Activated CD4-positive, alpha-beta T cell treated with anti-CD3 and anti-CD28 coated beads, Interleukin-2, amount 50 U/mL, for 4 hours (primary cell): ENCODE data around the gene LRRTM3.

Experiments
- DNase-seq, 2 experiments: peaks; one replicate each; pipeline ENCODE4 v3.0.0-alpha.2; 2020

LRRTM3 gene

GRCh38 chr10:67043041-67043440, 117.2 kb downstream of the LRRTM3 start:
- no peak for DNase-seq

DNA sequence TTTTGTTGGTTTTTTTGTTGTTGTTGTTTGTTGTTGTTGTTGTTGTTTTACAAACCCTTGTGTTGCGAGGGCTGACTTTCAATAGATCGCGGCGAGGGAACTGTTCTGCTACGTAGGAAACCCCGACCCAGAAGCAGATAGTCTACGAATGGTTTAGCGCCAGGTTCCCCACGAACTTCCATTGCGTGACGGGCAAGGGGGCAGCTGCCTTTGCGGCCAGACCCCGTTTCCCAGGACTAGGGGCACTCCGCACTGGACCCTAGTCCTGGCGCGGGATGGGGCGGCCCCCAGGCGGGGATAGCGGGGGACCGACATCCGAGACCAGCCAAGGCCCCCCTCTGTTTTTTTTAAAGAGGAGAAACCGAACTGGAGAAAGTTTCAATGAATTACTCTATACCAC, 119.6 kb downstream of the LRRTM3 start:
- no peak for DNase-seq

GRCh38 chr10:67046507-67046906, 120.7 kb downstream of the LRRTM3 start:
- no peak for DNase-seq

DNA sequence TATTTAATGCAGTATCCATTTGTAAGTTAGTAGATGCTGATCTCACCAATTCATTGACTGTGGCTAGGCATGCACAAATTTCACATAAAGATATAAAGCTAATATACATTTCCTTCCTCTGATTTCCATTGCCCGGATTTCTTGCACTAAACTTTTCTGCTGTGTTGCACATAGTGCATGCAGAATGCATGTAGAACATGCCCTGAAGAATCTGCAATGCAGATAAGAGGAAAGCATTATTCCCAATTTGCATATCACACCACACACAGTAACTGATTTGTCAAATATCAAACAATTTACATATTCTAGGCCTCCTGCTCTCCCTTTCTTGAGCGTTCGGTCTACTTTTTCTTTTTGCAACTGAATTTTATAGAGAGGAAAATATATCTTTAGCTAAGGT, 124.2 kb downstream of the LRRTM3 start:
- DNase-seq = no peak

DNA sequence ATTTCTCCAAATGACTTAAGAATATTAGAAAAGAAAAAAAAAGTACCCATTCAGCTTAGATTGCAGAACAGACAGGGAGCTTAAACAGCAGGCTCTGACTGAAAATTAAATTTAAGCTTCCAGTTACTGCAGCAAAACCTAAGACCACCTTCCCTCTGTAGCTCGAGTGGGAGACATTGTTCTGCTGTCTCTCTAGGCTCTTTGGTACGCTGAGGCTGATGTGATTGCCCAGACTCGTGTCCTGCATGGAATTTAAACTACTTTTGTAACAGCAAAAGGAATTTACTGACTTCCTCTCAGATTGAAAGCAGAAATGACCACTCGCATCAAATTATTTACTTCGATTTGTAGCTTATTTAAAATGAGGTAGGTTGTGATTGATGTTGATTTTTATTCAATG, 124.6 kb downstream of the LRRTM3 start:
- no peak for DNase-seq

- DNase-seq = no peak
Measured at GRCh38 chr10:67072654-67073053, 146.8 kb downstream of the LRRTM3 start.

DNA sequence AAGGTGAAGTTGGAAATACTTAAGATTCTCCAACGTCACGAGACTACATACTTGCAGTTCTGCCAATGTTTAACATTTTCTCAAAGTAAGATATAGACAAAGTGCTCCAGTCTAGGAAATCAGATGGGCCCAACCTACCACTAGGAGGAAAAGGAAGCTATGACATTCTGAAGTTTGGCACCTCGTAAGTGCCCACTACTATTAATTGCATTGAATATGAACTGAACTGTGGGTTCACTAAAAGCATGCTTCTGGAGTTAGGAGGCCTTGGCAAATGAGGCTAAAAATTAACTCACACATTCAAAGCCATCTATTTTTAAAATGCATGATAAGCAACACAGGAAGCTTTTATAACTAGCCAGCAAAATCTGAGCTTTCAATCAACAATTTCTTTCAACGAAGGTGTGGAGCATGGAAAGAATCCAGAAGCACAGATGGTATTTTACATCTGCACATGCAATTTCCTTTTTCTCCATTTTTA, 149.7 kb downstream of the LRRTM3 start:
- DNase-seq = no peak

GRCh38 chr10:67076144-67076543, 150.3 kb downstream of the LRRTM3 start:
- no peak for DNase-seq

GRCh38 chr10:67077376-67077775, 151.5 kb downstream of the LRRTM3 start:
- DNase-seq = no peak

DNA sequence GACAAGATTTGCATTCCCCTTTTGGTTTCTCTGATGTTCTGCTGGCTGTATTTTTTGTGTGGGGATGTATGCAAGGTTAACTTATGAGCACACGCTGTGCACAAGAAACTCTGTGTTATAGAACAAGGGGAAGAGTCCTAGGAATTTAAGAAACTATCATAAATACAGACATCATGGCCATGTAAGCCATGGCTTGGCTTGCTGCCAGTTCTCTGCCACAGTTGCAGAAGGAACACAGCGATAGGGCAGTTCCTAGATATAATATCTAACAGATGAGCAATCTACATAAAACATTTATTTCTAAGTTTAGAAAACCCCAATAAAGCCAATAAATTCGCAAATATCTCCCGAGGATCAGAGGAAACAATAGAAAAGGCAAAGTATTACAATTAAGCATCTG, 153.3 kb downstream of the LRRTM3 start:
- DNase-seq = no peak

DNA sequence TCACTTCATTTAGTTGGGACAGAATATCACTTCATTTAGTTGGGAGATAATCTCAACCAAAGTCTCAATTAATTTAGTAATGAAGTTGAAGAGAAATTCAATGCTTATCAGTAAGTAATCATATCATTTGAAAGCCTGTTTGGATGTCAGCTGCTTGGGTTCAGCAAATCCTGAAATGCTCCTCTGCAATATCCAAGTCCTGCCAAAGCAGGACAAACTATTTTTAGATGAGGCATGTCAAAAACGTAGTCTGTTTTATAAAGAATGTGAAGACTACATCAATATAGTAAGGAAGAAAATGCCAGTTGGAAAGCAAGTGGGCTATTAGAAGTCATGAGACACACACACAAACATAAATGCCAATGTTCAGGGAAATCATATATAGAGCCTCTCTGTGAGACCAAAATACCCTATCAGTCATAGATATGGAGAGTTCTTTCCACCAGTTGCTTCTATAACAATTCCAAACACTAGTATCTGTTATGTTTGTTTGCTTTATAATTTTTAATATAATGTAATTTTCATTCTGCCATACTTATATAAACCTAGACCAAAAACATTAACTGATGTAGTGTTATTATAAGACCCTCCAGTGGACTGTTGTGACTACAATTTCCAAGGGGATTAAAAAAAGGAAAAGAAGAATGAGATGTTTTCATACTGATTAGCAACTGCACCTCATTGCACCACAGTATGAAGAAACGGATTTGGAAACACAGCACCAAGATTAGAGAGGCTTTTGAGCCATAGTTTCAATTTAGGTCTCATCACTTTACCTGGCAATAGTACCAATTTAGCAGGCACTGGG, 160.7 kb downstream of the LRRTM3 start:
- DNase-seq = no peak

DNA sequence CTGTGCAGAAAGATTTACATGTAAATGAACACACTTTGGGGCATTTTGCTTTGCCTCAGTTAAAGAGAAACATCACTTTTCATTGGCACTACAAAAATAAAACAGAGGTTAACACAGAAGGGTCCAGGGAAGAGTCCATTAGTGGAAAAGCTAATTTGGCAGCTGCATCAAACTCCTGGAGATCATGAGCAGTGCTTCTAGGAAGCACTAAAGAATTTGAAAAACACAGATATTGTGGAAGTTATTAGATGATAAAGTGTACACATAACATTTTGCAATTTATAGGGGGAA, 161.2 kb downstream of the LRRTM3 start:
- DNase-seq = no peak

GRCh38 chr10:67088036-67088435, 162.2 kb downstream of the LRRTM3 start:
- DNase-seq = no peak

DNA sequence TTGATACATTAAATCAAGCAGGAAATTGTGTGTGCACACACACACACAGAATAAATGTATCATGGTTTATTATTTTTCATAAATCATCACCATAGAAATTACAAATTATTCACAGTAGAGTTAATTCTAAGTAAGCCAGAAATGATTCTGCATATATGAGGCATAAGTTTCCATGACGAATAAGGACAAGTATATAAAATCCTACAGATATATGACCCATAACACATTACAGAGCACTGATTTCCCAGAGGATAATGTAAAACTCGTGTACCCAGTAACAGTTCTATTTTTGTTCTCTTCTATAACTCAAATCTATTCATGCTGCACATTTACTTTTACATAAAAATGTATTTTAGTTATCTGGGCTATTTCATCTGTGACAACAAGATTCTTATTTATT, 169.7 kb downstream of the LRRTM3 start:
- no peak for DNase-seq

- DNase-seq = no peak
Measured at GRCh38 chr10:67098461-67098860, 172.6 kb downstream of the LRRTM3 start.

DNA sequence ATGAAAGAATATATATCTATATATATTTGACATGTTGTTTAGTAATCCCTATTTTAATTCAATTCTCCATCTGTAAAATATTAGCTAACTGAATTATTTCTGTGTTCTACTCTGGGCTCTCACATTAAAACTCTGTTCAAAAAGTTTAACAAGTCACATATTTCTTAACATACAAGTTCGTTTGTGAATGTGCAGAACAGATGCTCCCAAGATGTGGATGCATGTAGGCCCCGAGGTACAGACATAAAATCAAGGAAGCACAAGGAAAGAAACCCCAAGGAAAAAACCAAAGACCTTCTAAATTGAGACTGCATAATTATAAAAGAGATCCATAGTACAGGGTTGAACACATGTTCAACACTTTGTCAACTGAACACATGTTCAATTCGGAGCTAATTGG, 175.1 kb downstream of the LRRTM3 start:
- no peak for DNase-seq

GRCh38 chr10:67107670-67108069, 181.8 kb downstream of the LRRTM3 start:
- no peak for DNase-seq

DNA sequence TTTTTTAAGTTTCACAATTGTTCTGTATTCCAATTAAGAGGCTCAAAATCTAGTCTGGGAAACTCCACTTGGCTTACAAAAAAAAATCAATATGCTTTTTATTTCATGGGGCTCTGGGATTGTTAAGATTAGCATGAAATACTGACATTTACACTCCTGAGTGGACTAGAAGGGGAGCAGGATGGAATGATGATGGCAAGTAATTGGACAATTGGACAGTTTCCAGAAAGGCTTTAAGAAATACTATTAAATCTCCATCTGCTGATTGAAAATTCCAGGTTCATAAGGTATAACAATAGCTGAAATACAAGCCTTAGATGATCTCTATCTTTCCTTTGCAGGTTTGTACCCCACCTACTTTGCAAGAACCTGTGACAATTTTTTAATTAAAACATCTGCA, 184.4 kb downstream of the LRRTM3 start:
- DNase-seq = no peak

DNA sequence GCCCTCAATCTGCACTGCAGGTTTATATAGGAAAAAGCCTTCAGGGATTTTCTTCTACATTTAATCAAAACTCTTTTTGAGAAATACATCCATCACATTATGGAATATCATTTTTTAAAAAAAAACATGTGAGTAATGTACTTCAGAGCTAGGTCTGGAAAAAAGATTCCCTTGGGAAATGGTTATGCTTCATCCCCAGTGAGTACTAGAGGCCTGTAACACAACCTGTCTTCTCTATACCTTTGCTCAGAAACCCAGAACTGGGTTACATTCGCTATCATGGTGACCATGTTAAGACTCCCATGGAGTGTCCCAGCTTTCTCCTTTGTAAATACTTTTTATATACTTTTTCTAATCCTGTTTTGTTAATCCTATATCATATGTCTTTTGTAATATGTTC, 186.9 kb downstream of the LRRTM3 start:
- DNase-seq = no peak

- DNase-seq = no peak
Measured at GRCh38 chr10:67114945-67115344, 189.1 kb downstream of the LRRTM3 start.

DNA sequence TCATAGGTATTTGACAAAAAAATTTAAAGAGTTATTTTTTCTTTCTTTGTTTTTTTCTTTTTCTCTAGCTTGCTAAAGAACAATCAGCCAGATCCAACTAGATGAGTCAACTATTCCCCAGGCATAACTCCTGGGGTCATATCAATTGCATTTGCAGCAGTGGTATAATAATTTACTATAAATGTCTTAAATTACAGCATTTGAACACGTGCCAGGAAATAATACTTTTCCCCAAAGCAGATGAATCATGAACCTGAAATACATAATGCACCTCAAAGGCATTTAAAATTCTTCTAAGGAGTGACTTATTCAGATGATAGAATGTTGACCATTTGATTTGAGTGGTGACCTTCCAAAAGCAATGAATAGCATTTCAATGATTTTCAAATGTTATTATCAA, 190.1 kb downstream of the LRRTM3 start:
- DNase-seq = no peak

DNA sequence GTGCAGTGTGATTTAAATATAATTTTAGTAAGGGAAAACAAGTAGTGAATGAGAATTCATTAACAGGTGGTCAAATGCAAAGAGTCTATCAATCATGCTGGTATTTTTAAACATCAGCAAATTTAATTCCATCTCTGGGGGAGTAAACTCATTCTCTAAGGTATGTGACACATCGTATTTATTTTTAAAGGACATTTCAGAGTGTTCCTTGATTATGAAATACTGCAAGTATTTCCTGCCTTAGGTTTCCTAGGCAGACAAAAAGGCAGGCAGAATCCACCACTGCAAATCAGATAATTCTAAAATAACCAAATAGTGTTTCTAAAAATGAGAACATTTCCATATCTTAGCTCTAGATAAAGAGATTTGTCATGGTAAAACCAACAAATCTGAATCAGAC, 193.8 kb downstream of the LRRTM3 start:
- DNase-seq = no peak

DNA sequence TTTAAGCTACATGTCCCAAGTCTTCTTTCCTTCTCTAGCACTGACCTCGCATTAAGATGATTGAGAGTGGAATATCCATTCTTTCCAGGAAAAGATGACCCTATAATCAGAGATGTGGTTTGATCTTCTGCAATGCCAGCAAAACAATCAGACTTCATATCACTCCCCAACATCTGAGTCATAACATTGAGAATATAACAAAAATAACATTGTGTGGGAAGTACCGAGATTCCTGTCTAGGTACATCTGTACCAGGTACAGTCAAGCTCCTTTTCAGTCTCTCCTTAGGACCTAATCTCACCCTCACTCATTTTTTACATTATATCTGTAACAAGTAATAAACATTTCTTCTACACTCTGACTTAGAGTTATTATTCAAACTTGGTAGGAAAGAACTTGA, 201.6 kb downstream of the LRRTM3 start:
- DNase-seq = no peak

- DNase-seq = no peak
Measured at GRCh38 chr10:67140641-67141040, 214.8 kb downstream of the LRRTM3 start.

DNA sequence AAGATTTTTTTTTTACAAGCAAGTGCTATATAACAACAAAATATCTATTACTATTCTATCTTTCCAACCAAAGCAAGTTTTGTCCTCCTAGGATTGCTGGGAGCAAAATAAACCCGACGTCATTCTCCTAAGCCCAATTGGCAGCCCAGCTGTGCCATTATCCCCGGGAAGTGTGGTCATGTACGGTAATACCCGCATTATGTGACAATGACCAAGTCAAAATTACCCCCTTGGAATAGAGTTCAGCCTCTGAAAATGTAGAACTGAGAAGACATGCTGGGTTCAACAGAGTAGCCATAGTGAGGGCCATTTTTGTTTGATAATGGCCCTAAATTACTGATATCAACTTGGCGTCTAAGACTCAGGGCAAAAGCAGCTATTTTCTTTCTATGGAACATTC, 215.5 kb downstream of the LRRTM3 start:
- no peak for DNase-seq
